Right renal cortex interstitium (tissue), 3 donors: ENCODE results near the gene DCAF16. TPM values are rescaled to one million over a fixed set of nuclear protein-coding genes. Genes with fewer than 3 reads are reported as not detected.

Experiments
- DNase-seq, 3 donors: peaks; one replicate each; pipeline ENCODE4 v3.0.0-alpha.2; 2013; ENCODE audit warnings: low read depth in 3 of 3, low spot score in 2 of 3
- polyA plus RNA-seq, 3 donors: library from polyadenylated mRNA; unstranded; fragments of 120-200 nt; gene quantifications; one replicate each; pipeline ENCODE4 v1.2.1, GENCODE V29; 2013; ENCODE audit not compliant: insufficient read length in 3 of 3

The DCAF16 gene
- polyA plus RNA-seq, 3 donors = 42.7 to 46.9 (median 46.0) TPM

GRCh38 chr4:17785858-17786257 lies 24.7 kb downstream of the DCAF16 start:
- DNase-seq = no peak

- no peak for DNase-seq
These were observed 29.0 kb downstream of the DCAF16 start, which contains the start of gene FAM184B for GRCh38 chr4:17781300-17782287. Gene FAM184B, minus strand, starts transcription at chr4:17781621. Its CDS starts 322 bp downstream, at chr4:17781299.

- no peak for DNase-seq
These were observed 29.9 kb downstream of the DCAF16 start for GRCh38 chr4:17780501-17781299.

- no peak for DNase-seq
These were observed 32.1 kb downstream of the DCAF16 start for GRCh38 chr4:17778431-17778830.

GRCh38 chr4:17773135-17773698 lies 37.3 kb downstream of the DCAF16 start:
- DNase-seq = no peak

- no peak for DNase-seq
These were observed 39.2 kb downstream of the DCAF16 start for GRCh38 chr4:17771284-17771908.

- no peak for DNase-seq
These were observed 39.7 kb downstream of the DCAF16 start for GRCh38 chr4:17770845-17771244.

GRCh38 chr4:17769406-17770174 lies 41.0 kb downstream of the DCAF16 start:
- no peak for DNase-seq

GRCh38 chr4:17766826-17767458 lies 43.6 kb downstream of the DCAF16 start:
- DNase-seq = no peak

GRCh38 chr4:17765514-17766286 lies 44.9 kb downstream of the DCAF16 start:
- DNase-seq = no peak

- no peak for DNase-seq
These were observed 46.6 kb downstream of the DCAF16 start for GRCh38 chr4:17763931-17764330.

- no peak for DNase-seq
These were observed 47.1 kb downstream of the DCAF16 start for GRCh38 chr4:17763416-17763815.

GRCh38 chr4:17762726-17763125 lies 47.8 kb downstream of the DCAF16 start:
- no peak for DNase-seq

GRCh38 chr4:17761062-17761461 lies 49.5 kb downstream of the DCAF16 start:
- DNase-seq = no peak

GRCh38 chr4:17760626-17761025 lies 49.9 kb downstream of the DCAF16 start:
- no peak for DNase-seq

GRCh38 chr4:17758485-17758884 lies 52.1 kb downstream of the DCAF16 start:
- no peak for DNase-seq

GRCh38 chr4:17757621-17758020 lies 52.9 kb downstream of the DCAF16 start:
- no peak for DNase-seq

GRCh38 chr4:17753646-17754045 lies 56.9 kb downstream of the DCAF16 start:
- DNase-seq = no peak
